ENCODE data around the gene OR13C4.
"Not testable (repeated sequence)": the region's sequence is repeated elsewhere in the genome, so short reads cannot be mapped to it uniquely, and the experiment has no call there.

OR13C4 gene

GRCh38 chr9:104527109-104527508, at the start of gene OR13C4:
Gene OR13C4, minus strand, starts transcription at chr9:104527209. Its CDS starts 0 bp downstream, at chr9:104527209.
- Histone ChIP-seq H3K27me3 (ENCODE audit: low read depth) (no peaks in the 10 kb centered on the region), H3K9me3 (no peaks in the 10 kb centered on the region), H3K4me1 (peaks cover 3% of the 10 kb centered on the region; the same call in 1 of the 2 replicates), H3K4me3 (no peak within 1 kb of the TSS), H3K36me3 (replicated peaks) (no peaks in the 10 kb centered on the region)
- in situ Hi-C loops (cut with MboI; ENCODE audit: low sequenced_read_pairs): no loop called here
- DNase-seq (ENCODE audit: low spot score in 2 of 2): no peak

- no peaks in the 10 kb centered on the region for H3K36me3 ChIP-seq (replicated peaks)
- in situ Hi-C loops (cut with MboI; ENCODE audit: low sequenced_read_pairs): no loop called here
- DNase-seq (ENCODE audit: low spot score in 2 of 2): no peak
- H3K4me1 ChIP-seq: no peaks in the 10 kb centered on the region
- H3K9me3 ChIP-seq: no peaks in the 10 kb centered on the region
- H3K27me3 ChIP-seq (ENCODE audit: low read depth): no peaks in the 10 kb centered on the region
- H3K4me3 ChIP-seq: no peak overlapping the region
Measured at GRCh38 chr9:104575456-104575855, 48.4 kb upstream of the OR13C4 start.

GRCh38 chr9:104572612-104573011, 45.6 kb upstream of the OR13C4 start:
- in situ Hi-C loops (cut with MboI; ENCODE audit: low sequenced_read_pairs): loop anchor here (25.0 kb wide), 1 partner anchor 90 kb away; no protein-coding TSS in a partner anchor
- Histone ChIP-seq H3K36me3 (replicated peaks) (no peaks in the 10 kb centered on the region), H3K4me1 (no peaks in the 10 kb centered on the region), H3K9me3 (no peaks in the 10 kb centered on the region), H3K4me3 (no peak overlapping the region), H3K27me3 (ENCODE audit: low read depth) (no peaks in the 10 kb centered on the region)
- no peak for DNase-seq (ENCODE audit: low spot score in 2 of 2)

GRCh38 chr9:104568868-104569267, 41.9 kb upstream of the OR13C4 start, which contains the start of gene OR13C8:
Gene OR13C8, plus strand, starts transcription at chr9:104569168. Its CDS starts 0 bp downstream, at chr9:104569168.
- in situ Hi-C loops (cut with MboI; ENCODE audit: low sequenced_read_pairs): loop anchor here (25.0 kb wide), 1 partner anchor 93 kb away; no protein-coding TSS in a partner anchor
- no peaks in the 10 kb centered on the region for H3K36me3 ChIP-seq (replicated peaks)
- H3K27me3 ChIP-seq (ENCODE audit: low read depth): no peaks in the 10 kb centered on the region
- DNase-seq (ENCODE audit: low spot score in 2 of 2): no peak
- no peaks in the 10 kb centered on the region for H3K9me3 ChIP-seq
- H3K4me3 ChIP-seq: no peak within 1 kb of the TSS
- no peaks in the 10 kb centered on the region for H3K4me1 ChIP-seq

GRCh38 chr9:104564358-104564757, 37.3 kb upstream of the OR13C4 start:
- H3K27me3 ChIP-seq (ENCODE audit: low read depth): no peaks in the 10 kb centered on the region
- H3K4me3 ChIP-seq: no peak overlapping the region
- in situ Hi-C loops (cut with MboI; ENCODE audit: low sequenced_read_pairs): loop anchor here (25.0 kb wide), 1 partner anchor 98 kb away; no protein-coding TSS in a partner anchor
- H3K4me1 ChIP-seq: no peaks in the 10 kb centered on the region
- no peaks in the 10 kb centered on the region for H3K36me3 ChIP-seq (replicated peaks)
- no peak for DNase-seq (ENCODE audit: low spot score in 2 of 2)
- no peaks in the 10 kb centered on the region for H3K9me3 ChIP-seq

GRCh38 chr9:104556830-104557634, 30.0 kb upstream of the OR13C4 start:
- H3K9me3 ChIP-seq: no peaks in the 10 kb centered on the region; the same call in 1 of the 2 replicates
- no peaks in the 10 kb centered on the region for H3K36me3 ChIP-seq (replicated peaks)
- no peaks in the 10 kb centered on the region for H3K27me3 ChIP-seq (ENCODE audit: low read depth)
- in situ Hi-C loops (cut with MboI; ENCODE audit: low sequenced_read_pairs): loop anchor here (25.0 kb wide), 1 partner anchor 105 kb away; no protein-coding TSS in a partner anchor
- H3K4me1 ChIP-seq: peaks cover 4% of the 10 kb centered on the region
- DNase-seq (ENCODE audit: low spot score in 2 of 2): peak in 1 of 2 experiments; percentile 23
- H3K4me3 ChIP-seq: no peak overlapping the region

- H3K27me3 ChIP-seq (ENCODE audit: low read depth): no peaks in the 10 kb centered on the region
- in situ Hi-C loops (cut with MboI; ENCODE audit: low sequenced_read_pairs): loop anchor here (25.0 kb wide), 1 partner anchor 107 kb away; no protein-coding TSS in a partner anchor
- DNase-seq (ENCODE audit: low spot score in 2 of 2): peak in 1 of 2 experiments; percentile 14
Measured at GRCh38 chr9:104555521-104555920, 28.5 kb upstream of the OR13C4 start.

GRCh38 chr9:104553261-104553660, 26.3 kb upstream of the OR13C4 start:
- in situ Hi-C loops (cut with MboI; ENCODE audit: low sequenced_read_pairs): loop anchor here (25.0 kb wide), 1 partner anchor 109 kb away; no protein-coding TSS in a partner anchor
- Histone ChIP-seq H3K4me1 (peaks cover 4% of the 10 kb centered on the region), H3K9me3 (no peaks in the 10 kb centered on the region; the same call in 1 of the 2 replicates), H3K27me3 (ENCODE audit: low read depth) (no peaks in the 10 kb centered on the region), H3K36me3 (replicated peaks) (no peaks in the 10 kb centered on the region), H3K4me3 (no peak overlapping the region)
- DNase-seq (ENCODE audit: low spot score in 2 of 2): no peak

More at GRCh38 chr9:104555521-104555920, 28.5 kb upstream of the OR13C4 start:
- Histone ChIP-seq H3K9me3 (no peaks in the 10 kb centered on the region; the same call in 1 of the 2 replicates), H3K4me3 (no peak overlapping the region), H3K4me1 (peaks cover 4% of the 10 kb centered on the region), H3K36me3 (replicated peaks) (no peaks in the 10 kb centered on the region)

- Histone ChIP-seq H3K4me3 (no peak overlapping the region), H3K4me1 (no peaks in the 10 kb centered on the region), H3K27me3 (ENCODE audit: low read depth) (no peaks in the 10 kb centered on the region), H3K9me3 (no peaks in the 10 kb centered on the region), H3K36me3 (replicated peaks) (no peaks in the 10 kb centered on the region)
- in situ Hi-C loops (cut with MboI; ENCODE audit: low sequenced_read_pairs): no loop called here
- DNase-seq (ENCODE audit: low spot score in 2 of 2): no peak
Measured at GRCh38 chr9:104544644-104545043, 17.6 kb upstream of the OR13C4 start.

GRCh38 chr9:104539275-104539674, 12.3 kb upstream of the OR13C4 start:
- no peaks in the 10 kb centered on the region for H3K9me3 ChIP-seq
- no peak overlapping the region for H3K4me3 ChIP-seq
- no peaks in the 10 kb centered on the region for H3K36me3 ChIP-seq (replicated peaks)
- no peaks in the 10 kb centered on the region for H3K4me1 ChIP-seq
- H3K27me3 ChIP-seq (ENCODE audit: low read depth): no peaks in the 10 kb centered on the region
- in situ Hi-C loops (cut with MboI; ENCODE audit: low sequenced_read_pairs): no loop called here
- DNase-seq (ENCODE audit: low spot score in 2 of 2): no peak

GRCh38 chr9:104536756-104537155, 9.7 kb upstream of the OR13C4 start, which contains the start of gene OR13C3:
Gene OR13C3, minus strand, starts transcription at chr9:104536856. Its CDS starts 133 bp downstream, at chr9:104536723.
- no peaks in the 10 kb centered on the region for H3K27me3 ChIP-seq (ENCODE audit: low read depth)
- no peaks in the 10 kb centered on the region for H3K9me3 ChIP-seq
- in situ Hi-C loops (cut with MboI; ENCODE audit: low sequenced_read_pairs): no loop called here
- H3K4me1 ChIP-seq: peaks cover 11% of the 10 kb centered on the region
- H3K36me3 ChIP-seq (replicated peaks): no peaks in the 10 kb centered on the region
- no peak for DNase-seq (ENCODE audit: low spot score in 2 of 2)
- H3K4me3 ChIP-seq: no peak within 1 kb of the TSS

GRCh38 chr9:104520241-104520640, 6.8 kb downstream of the OR13C4 start:
- H3K4me1 ChIP-seq; in situ Hi-C loops (cut with MboI; ENCODE audit: low sequenced_read_pairs); H3K27me3 ChIP-seq (ENCODE audit: low read depth): not testable (repeated sequence)

GRCh38 chr9:104514901-104515300, 12.1 kb downstream of the OR13C4 start:
- in situ Hi-C loops (cut with MboI; ENCODE audit: low sequenced_read_pairs): no loop called here
- Histone ChIP-seq H3K9me3 (no peaks in the 10 kb centered on the region), H3K36me3 (replicated peaks) (no peaks in the 10 kb centered on the region)

More at GRCh38 chr9:104520241-104520640, 6.8 kb downstream of the OR13C4 start:
- not testable (repeated sequence) for H3K4me3 ChIP-seq; H3K9me3 ChIP-seq; H3K36me3 ChIP-seq (replicated peaks); DNase-seq (ENCODE audit: low spot score in 2 of 2)

GRCh38 chr9:104506565-104506964, 20.4 kb downstream of the OR13C4 start:
- in situ Hi-C loops (cut with MboI; ENCODE audit: low sequenced_read_pairs): no loop called here
- H3K36me3 ChIP-seq (replicated peaks): no peaks in the 10 kb centered on the region
- no peaks in the 10 kb centered on the region for H3K4me1 ChIP-seq
- no peaks in the 10 kb centered on the region for H3K27me3 ChIP-seq (ENCODE audit: low read depth)
- no peak overlapping the region for H3K4me3 ChIP-seq
- no peak for DNase-seq (ENCODE audit: low spot score in 2 of 2)
- H3K9me3 ChIP-seq: no peaks in the 10 kb centered on the region

More at GRCh38 chr9:104514901-104515300, 12.1 kb downstream of the OR13C4 start:
- no peak for DNase-seq (ENCODE audit: low spot score in 2 of 2)
- no peak overlapping the region for H3K4me3 ChIP-seq
- no peaks in the 10 kb centered on the region for H3K4me1 ChIP-seq
- H3K27me3 ChIP-seq (ENCODE audit: low read depth): peaks cover 2% of the 10 kb centered on the region; the same call in 1 of the 2 replicates
